CD4-positive, alpha-beta T cell (primary cell): Measurements from ENCODE around the gene SSNA1. TPM values are rescaled to one million over a fixed set of nuclear protein-coding genes. Genes with fewer than 3 reads are reported as not detected.
A peak's percentile ranks its signal among the peaks of the same experiment; 100 is the strongest.

ENCODE experiments used
- ATAC-seq: fragments of 200-7000 bp; cut with Tn5 transposase; one replicate; pipeline ENCODE4 v1.10.0; 2022; ENCODE audit warnings: mild to moderate bottlenecking; ENCODE audit not compliant: poor library complexity
- CTCF ChIA-PET: fragments of 350-600 bp; sonication (Branson Sonifier 250); formaldehyde crosslinking; loops from one replicate; lab custom pipeline; 2021; ENCODE audit warnings: antibody characterized with exemption, inconsistent platforms; lab: Charles Lee
- POLR2A ChIA-PET: fragments of 350-600 bp; sonication (Branson Sonifier 250); formaldehyde crosslinking; loops from one replicate; lab custom pipeline; 2021; ENCODE audit warnings: antibody characterized with exemption, inconsistent platforms; lab: Charles Lee
- DNase-seq, 14 experiments: peaks; one replicate each; pipeline ENCODE4 v3.0.0-alpha.2; 2013 to 2020; ENCODE audit warnings: mixed read lengths in 2 of 14
- H3K27ac ChIP-seq, 2 donors: one replicate each; pipeline versions ENCODE4 v1.5.1 to v1.7.0; 2013; ENCODE audit warnings: low read length in 2 of 2, low read depth in 1 of 2, mild to moderate bottlenecking in 1 of 2
- H3K27me3 ChIP-seq, 2 experiments: 1 replicate in 1 of 2; 2 replicates in 1 of 2; pipeline versions ENCODE4 v1.6.1 to v1.7.0; 2013; ENCODE audit warnings: low read length in 2 of 2, control low read depth in 1 of 2, mild to moderate bottlenecking in 1 of 2, moderate library complexity in 1 of 2; ENCODE audit not compliant: insufficient read depth in 2 of 2, control insufficient read depth in 1 of 2
- H3K36me3 ChIP-seq: one replicate; pipeline ENCODE4 v1.6.1; 2013; ENCODE audit warnings: low read length, control low read depth; ENCODE audit not compliant: insufficient read depth
- H3K4me1 ChIP-seq: one replicate; pipeline ENCODE4 v1.6.1; 2013; ENCODE audit warnings: low read length, control low read depth; ENCODE audit not compliant: insufficient read depth
- H3K4me3 ChIP-seq: one replicate; pipeline ENCODE4 v1.5.1; 2013; ENCODE audit warnings: mild to moderate bottlenecking, low read length, moderate library complexity
- H3K9me3 ChIP-seq, 2 experiments: 1 replicate in 1 of 2; 2 replicates in 1 of 2; pipeline versions ENCODE4 v1.6.1 to v1.7.0; 2013; ENCODE audit warnings: low read length in 2 of 2, mild to moderate bottlenecking in 2 of 2, control low read depth in 1 of 2, moderate library complexity in 1 of 2; ENCODE audit not compliant: control insufficient read depth in 1 of 2, insufficient read depth in 1 of 2
- H3K27ac Mint-ChIP-seq: one replicate; pipeline ENCODE4 v1.8.0; 2020; ENCODE audit warnings: mixed read lengths
- H3K27me3 Mint-ChIP-seq: one replicate; pipeline ENCODE4 v1.8.0; 2021; ENCODE audit warnings: mixed read lengths
- H3K36me3 Mint-ChIP-seq: one replicate; pipeline ENCODE4 v1.8.0; 2021; ENCODE audit warnings: low read depth, mixed read lengths
- H3K4me1 Mint-ChIP-seq: one replicate; pipeline ENCODE4 v1.8.0; 2021; ENCODE audit warnings: low read depth, mixed read lengths
- H3K4me3 Mint-ChIP-seq: one replicate; pipeline ENCODE4 v1.8.0; 2020; ENCODE audit warnings: mild to moderate bottlenecking, mixed read lengths
- H3K9me3 Mint-ChIP-seq: one replicate; pipeline ENCODE4 v1.8.0; 2020; ENCODE audit warnings: mixed read lengths
- intact Hi-C, 2 experiments: fragments of 100-400 bp; cut with DNase I in 1 of 2; cut with micrococcal nuclease in 1 of 2; formaldehyde crosslinking; loops; one replicate each; pipeline versions ENCODE4 v1.15.1 to v1.9.0; 2023 to 2025; cut with DNase I, micrococcal nuclease
- total RNA-seq, 174 experiments: library from RNA in 2 of 174; stranded (reverse) in 2 of 174; gene quantifications; one replicate each; pipeline ENCODE4 v1.2.3 and lab custom pipeline; 2021 to 2026
- TF ChIP-seq, protein P1 (sequence below): fragments of 200-600 bp; IDR thresholded peaks from one replicate; pipeline ENCODE4 v1.8.0; 2022; ENCODE audit warnings: antibody characterized with exemption, mild to moderate bottlenecking

SSNA1 gene
- total RNA-seq, 2 experiments from 2014 or later = 30.1 to 30.5 TPM

- intact Hi-C loops = loop anchor here (1.0 to 5.0 kb wide), 5 partner anchors 105 to 181 kb away; partner anchors contain the start of gene NPDC1 (in 2 of the 2)
- Histone ChIP-seq H3K4me1 (peaks cover 31% of the 10 kb centered on the region), H3K27me3 (peaks cover 3 to 16% of the 10 kb centered on the region in 2 experiments), H3K36me3 (no peaks in the 10 kb centered on the region), H3K27ac (no peak within 1 kb of the TSS), H3K9me3 (peaks cover 0 to 10% of the 10 kb centered on the region in 2 experiments), H3K4me3 (no peak within 1 kb of the TSS)
- Mint-ChIP-seq H3K27me3 (peaks cover 5% of the 10 kb centered on the region), H3K36me3 (no peaks in the 10 kb centered on the region), H3K4me3 (peak within 1 kb of the TSS; percentile 1), H3K4me1 (peaks cover 18% of the 10 kb centered on the region), H3K27ac (no peak within 1 kb of the TSS), H3K9me3 (no peaks in the 10 kb centered on the region)
- CTCF ChIA-PET = interaction anchor here (0.5 to 2.5 kb wide), 15 partner anchors 9 to 198 kb away, joined by 3 to 15 read pairs (median 3); partner anchors contain the start of genes ANAPC2, NPDC1 and SSNA1
- peak; percentile 24 for ATAC-seq
- POLR2A ChIA-PET = interaction anchor here (1.0 to 2.4 kb wide), 5 partner anchors 13 to 141 kb away, joined by 3 to 15 read pairs (median 5); partner anchors contain the start of genes MAN1B1, TPRN and TUBB4B
- TF ChIP-seq, protein P1, sequence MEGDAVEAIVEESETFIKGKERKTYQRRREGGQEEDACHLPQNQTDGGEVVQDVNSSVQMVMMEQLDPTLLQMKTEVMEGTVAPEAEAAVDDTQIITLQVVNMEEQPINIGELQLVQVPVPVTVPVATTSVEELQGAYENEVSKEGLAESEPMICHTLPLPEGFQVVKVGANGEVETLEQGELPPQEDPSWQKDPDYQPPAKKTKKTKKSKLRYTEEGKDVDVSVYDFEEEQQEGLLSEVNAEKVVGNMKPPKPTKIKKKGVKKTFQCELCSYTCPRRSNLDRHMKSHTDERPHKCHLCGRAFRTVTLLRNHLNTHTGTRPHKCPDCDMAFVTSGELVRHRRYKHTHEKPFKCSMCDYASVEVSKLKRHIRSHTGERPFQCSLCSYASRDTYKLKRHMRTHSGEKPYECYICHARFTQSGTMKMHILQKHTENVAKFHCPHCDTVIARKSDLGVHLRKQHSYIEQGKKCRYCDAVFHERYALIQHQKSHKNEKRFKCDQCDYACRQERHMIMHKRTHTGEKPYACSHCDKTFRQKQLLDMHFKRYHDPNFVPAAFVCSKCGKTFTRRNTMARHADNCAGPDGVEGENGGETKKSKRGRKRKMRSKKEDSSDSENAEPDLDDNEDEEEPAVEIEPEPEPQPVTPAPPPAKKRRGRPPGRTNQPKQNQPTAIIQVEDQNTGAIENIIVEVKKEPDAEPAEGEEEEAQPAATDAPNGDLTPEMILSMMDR = peak; percentile 84
- DNase-seq = peak; percentile 73 to 89 (median 78)
These were observed 38.8 kb downstream of the SSNA1 start, which contains the start of gene RNF224 for GRCh38 chr9:137227054-137227852. Gene RNF224, plus strand, starts transcription at chr9:137227502. Its CDS starts 834 bp downstream, at chr9:137228336.

GRCh38 chr9:137227853-137228505 lies 39.5 kb downstream of the SSNA1 start:
- Mint-ChIP-seq H3K36me3 (no peaks in the 10 kb centered on the region), H3K27me3 (peaks cover 5% of the 10 kb centered on the region), H3K27ac (no peak overlapping the region), H3K4me1 (peaks cover 16% of the 10 kb centered on the region), H3K9me3 (no peaks in the 10 kb centered on the region), H3K4me3 (peak overlapping the region; percentile 1)
- Histone ChIP-seq H3K27me3 (peaks cover 3 to 16% of the 10 kb centered on the region in 2 experiments), H3K4me1 (peaks cover 23% of the 10 kb centered on the region), H3K27ac (no peak overlapping the region), H3K4me3 (no peak overlapping the region), H3K36me3 (no peaks in the 10 kb centered on the region), H3K9me3 (peaks cover 0 to 10% of the 10 kb centered on the region in 2 experiments)
- intact Hi-C loops = loop anchor here (1.0 to 5.0 kb wide), 5 partner anchors 106 to 182 kb away; partner anchors contain the start of gene NPDC1 (in 2 of the 2)
- ATAC-seq (no peak), DNase-seq (no peak)
- ChIA-PET POLR2A (interaction anchor here (1.0 to 2.4 kb wide), 5 partner anchors 13 to 141 kb away, joined by 3 to 15 read pairs (median 5); partner anchors contain the start of genes MAN1B1, TPRN and TUBB4B), CTCF (interaction anchor here (0.6 to 2.5 kb wide), 11 partner anchors 9 to 193 kb away, joined by 3 to 15 read pairs (median 4); partner anchors contain the start of genes ANAPC2, NPDC1 and SSNA1)
- TF ChIP-seq, protein P1 = no peak

DNA sequence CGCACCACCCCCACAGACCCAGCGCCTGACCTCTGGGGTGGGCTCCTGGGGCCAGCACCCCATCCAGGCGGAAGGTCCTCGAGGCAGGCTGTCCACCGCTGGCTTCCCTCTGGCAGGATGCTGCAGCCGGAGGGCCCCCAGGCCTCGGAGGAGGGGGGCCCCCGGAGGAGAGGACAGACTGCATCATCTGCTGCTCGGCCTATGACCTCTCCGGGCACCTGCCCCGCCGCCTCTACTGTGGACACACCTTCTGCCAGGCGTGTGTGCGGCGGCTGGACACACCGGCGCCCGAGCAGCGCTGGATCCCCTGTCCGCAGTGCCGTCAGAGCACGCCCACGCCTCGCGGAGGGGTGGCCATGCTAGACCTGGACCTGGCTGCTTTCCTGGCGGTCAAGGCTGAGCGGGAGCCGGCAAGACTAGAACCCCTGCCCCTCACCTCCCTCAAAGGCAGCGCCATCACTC lies 40.1 kb downstream of the SSNA1 start:
- intact Hi-C loops = loop anchor here in 1 of 2 experiments (5.0 kb wide), 1 partner anchor 181 kb away; the partner anchor contains the start of gene NPDC1
- Histone ChIP-seq H3K27me3 (peaks cover 3 to 16% of the 10 kb centered on the region in 2 experiments), H3K27ac (no peak overlapping the region), H3K36me3 (no peaks in the 10 kb centered on the region), H3K4me3 (no peak overlapping the region), H3K4me1 (peaks cover 21% of the 10 kb centered on the region), H3K9me3 (peaks cover 0 to 10% of the 10 kb centered on the region in 2 experiments)
- no peak overlapping the region for H3K27ac Mint-ChIP-seq
- peak in 1 of 14 experiments; percentile 39 for DNase-seq
- peaks cover 5% of the 10 kb centered on the region for H3K27me3 Mint-ChIP-seq
- H3K4me3 Mint-ChIP-seq = no peak overlapping the region
- H3K4me1 Mint-ChIP-seq = peaks cover 10% of the 10 kb centered on the region
- TF ChIP-seq, protein P1 = no peak
- ChIA-PET POLR2A (interaction anchor here (2.3 to 2.4 kb wide), 2 partner anchors 12 to 133 kb away, joined by 10 to 15 read pairs; partner anchors contain the start of gene TUBB4B), CTCF (interaction anchor here (0.6 to 2.5 kb wide), 2 partner anchors 8 to 182 kb away, joined by 4 to 15 read pairs; no protein-coding TSS in a partner anchor)
- no peak for ATAC-seq
- no peaks in the 10 kb centered on the region for H3K9me3 Mint-ChIP-seq
- no peaks in the 10 kb centered on the region for H3K36me3 Mint-ChIP-seq
